Peyer's patch (tissue), 4 donors: Measurements from ENCODE around the gene EID2B. TPM values are rescaled to one million over a fixed set of nuclear protein-coding genes. Genes with fewer than 3 reads are reported as not detected.

Experiments used
- DNase-seq, 3 donors: peaks; one replicate each; pipeline ENCODE4 v3.0.0-alpha.2; 2017 to 2019
- H3K27ac ChIP-seq, 4 donors: fragments of 200-600 bp; sonication (generic); one replicate each; pipeline ENCODE4 v1.5.1; 2016 to 2019
- H3K27me3 ChIP-seq, 2 donors: fragments of 200-600 bp; sonication (generic); one replicate each; pipeline ENCODE4 v1.5.1; 2019
- H3K36me3 ChIP-seq, 3 donors: fragments of 200-600 bp; sonication (generic); one replicate each; pipeline ENCODE4 v1.5.1; 2016 to 2019
- H3K4me1 ChIP-seq, 4 donors: fragments of 200-600 bp; sonication (generic); one replicate each; pipeline ENCODE4 v1.5.1; 2016 to 2019
- H3K4me3 ChIP-seq, 4 donors: fragments of 200-600 bp; sonication (generic); 1 replicate in 3 of 4; 2 replicates in 1 of 4; pipeline ENCODE4 v1.5.1; 2016 to 2019; ENCODE audit warnings: mild to moderate bottlenecking in 1 of 4
- H3K9me3 ChIP-seq, 4 donors: fragments of 200-600 bp; sonication (generic); one replicate each; pipeline ENCODE4 v1.5.1; 2016 to 2019; ENCODE audit warnings: mild to moderate bottlenecking in 1 of 4
- POLR2A ChIP-seq, 2 donors: fragments of 450-650 bp; IDR thresholded peaks; one replicate each; pipeline ENCODE4 v1.5.1; 2017; ENCODE audit warnings: antibody characterized with exemption in 2 of 2, mild to moderate bottlenecking in 2 of 2, moderate library complexity in 2 of 2
- total RNA-seq, 4 donors: library from RNA; depleted of rRNA; stranded (reverse); fragments of >200 nt; gene quantifications; one replicate each; pipeline ENCODE4 v1.1.0, GENCODE V29; 2016
- TF ChIP-seq, protein P1 (sequence below), 6 experiments: fragments of 450-650 bp in 4 of 6; fragments of 200-600 bp in 2 of 6; sonication (generic) in 1 of 6; IDR thresholded peaks; one replicate each; pipeline ENCODE4 v1.5.1; 2017 to 2019; ENCODE audit warnings: antibody characterized with exemption in 6 of 6, mild to moderate bottlenecking in 3 of 6, moderate library complexity in 1 of 6

EID2B gene
- total RNA-seq, 4 donors from 2014 or later: 0.35 to 1.7 (median 1.1) TPM; not detected in 1

DNA sequence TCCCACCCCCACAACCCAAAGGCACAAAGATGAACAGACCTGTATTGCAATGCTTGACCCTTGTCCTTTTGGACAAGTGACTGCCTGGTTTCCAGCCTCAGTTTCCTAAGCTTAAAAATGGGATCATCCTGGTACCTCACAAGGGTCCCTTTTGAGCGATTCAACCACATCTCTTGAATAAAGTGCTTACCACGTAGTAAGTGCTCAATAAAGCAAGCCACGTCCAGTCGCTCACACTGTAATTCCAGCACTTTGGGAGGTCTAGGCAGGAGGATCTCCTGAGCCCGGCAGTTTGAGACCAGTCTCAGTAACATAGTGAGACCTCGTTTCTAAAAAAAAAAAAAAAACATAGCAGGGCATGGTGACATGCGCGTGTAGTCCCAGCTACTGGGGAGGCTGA is 32.7 kb downstream of the EID2B start:
- DNase-seq: no peak
- Histone ChIP-seq H3K27ac (no peak overlapping the region), H3K4me3 (no peak overlapping the region), H3K27me3 (peaks cover 0 to 17% of the 10 kb centered on the region in 2 donors), H3K36me3 (no peaks in the 10 kb centered on the region), H3K9me3 (no peaks in the 10 kb centered on the region), H3K4me1 (peaks cover 0 to 26% (median 15%) of the 10 kb centered on the region in 4 donors)
- TF ChIP-seq POLR2A (IDR thresholded peaks at IDR 0.05): no peak
- TF ChIP-seq, protein P1, sequence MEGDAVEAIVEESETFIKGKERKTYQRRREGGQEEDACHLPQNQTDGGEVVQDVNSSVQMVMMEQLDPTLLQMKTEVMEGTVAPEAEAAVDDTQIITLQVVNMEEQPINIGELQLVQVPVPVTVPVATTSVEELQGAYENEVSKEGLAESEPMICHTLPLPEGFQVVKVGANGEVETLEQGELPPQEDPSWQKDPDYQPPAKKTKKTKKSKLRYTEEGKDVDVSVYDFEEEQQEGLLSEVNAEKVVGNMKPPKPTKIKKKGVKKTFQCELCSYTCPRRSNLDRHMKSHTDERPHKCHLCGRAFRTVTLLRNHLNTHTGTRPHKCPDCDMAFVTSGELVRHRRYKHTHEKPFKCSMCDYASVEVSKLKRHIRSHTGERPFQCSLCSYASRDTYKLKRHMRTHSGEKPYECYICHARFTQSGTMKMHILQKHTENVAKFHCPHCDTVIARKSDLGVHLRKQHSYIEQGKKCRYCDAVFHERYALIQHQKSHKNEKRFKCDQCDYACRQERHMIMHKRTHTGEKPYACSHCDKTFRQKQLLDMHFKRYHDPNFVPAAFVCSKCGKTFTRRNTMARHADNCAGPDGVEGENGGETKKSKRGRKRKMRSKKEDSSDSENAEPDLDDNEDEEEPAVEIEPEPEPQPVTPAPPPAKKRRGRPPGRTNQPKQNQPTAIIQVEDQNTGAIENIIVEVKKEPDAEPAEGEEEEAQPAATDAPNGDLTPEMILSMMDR (IDR thresholded peaks at IDR 0.05): no peak

- no peaks in the 10 kb centered on the region for H3K9me3 ChIP-seq
- no peak for DNase-seq
- peaks cover 0 to 26% (median 15%) of the 10 kb centered on the region in 4 donors for H3K4me1 ChIP-seq
- peak within 1 kb of the TSS in 3 of 4 donors; percentile 7 to 33 (median 21) for H3K4me3 ChIP-seq
- TF ChIP-seq POLR2A (IDR thresholded peaks at IDR 0.05): no peak
- TF ChIP-seq, protein P1 (IDR thresholded peaks at IDR 0.05): no peak
- no peak within 1 kb of the TSS for H3K27ac ChIP-seq
- H3K36me3 ChIP-seq: no peaks in the 10 kb centered on the region
- H3K27me3 ChIP-seq: peaks cover 0 to 17% of the 10 kb centered on the region in 2 donors
These were observed 33.6 kb downstream of the EID2B start, which contains the start of gene DLL3 for GRCh38 chr19:39498798-39499642. DLL3 (plus strand) TSS chr19:39498947; CDS start chr19:39498975, 28 bp downstream.

DNA sequence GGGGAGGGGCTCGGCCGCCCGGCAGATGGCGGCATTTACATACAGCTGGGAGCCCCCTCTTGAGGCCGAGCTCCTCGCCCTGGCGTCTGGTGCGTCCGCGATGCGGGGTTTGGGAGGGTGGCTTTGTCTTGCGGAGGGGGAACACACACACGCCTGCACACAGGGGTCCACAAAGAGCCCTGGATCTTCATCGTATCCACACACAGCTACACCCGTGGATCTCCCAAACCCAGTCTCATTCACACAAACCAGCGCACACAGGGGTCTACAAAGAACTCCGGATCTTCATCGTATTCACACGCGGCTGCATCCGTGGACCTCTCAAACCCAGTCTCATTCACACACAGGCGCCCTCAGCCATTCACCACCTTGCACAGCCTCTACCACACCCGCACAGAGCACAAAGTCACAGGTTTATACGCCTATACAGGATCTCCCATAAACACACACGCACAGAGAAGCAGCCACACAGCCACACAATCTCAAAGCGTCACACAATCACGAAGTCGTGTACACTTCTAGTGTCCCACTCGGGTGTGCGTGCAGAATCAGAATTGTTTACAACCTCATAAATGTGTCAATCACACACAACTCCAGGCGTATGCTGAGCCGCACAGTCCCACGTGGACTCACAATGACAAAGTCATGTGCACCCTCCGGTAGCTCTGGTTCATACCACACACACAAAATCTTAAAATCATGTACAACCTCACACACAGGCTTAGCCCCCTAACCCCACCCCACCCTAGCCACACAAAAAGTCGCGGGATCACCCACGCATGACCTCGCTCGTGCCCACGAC is 34.5 kb downstream of the EID2B start:
- Histone ChIP-seq H3K4me3 (peak overlapping the region in 3 of 4 donors; percentile 7 to 33 (median 21)), H3K9me3 (no peaks in the 10 kb centered on the region), H3K27ac (no peak overlapping the region), H3K36me3 (no peaks in the 10 kb centered on the region), H3K27me3 (peaks cover 0 to 17% of the 10 kb centered on the region in 2 donors), H3K4me1 (peaks cover 0 to 26% (median 15%) of the 10 kb centered on the region in 4 donors)
- no peak for TF ChIP-seq POLR2A (IDR thresholded peaks at IDR 0.05)
- TF ChIP-seq, protein P1 (IDR thresholded peaks at IDR 0.05): peak in 4 of 6 experiments; percentile 6 to 32 (median 10)
- peak; percentile 46 to 66 (median 55) for DNase-seq

GRCh38 chr19:39497701-39497995 is 35.0 kb downstream of the EID2B start:
- Histone ChIP-seq H3K36me3 (no peaks in the 10 kb centered on the region), H3K9me3 (no peaks in the 10 kb centered on the region), H3K27ac (no peak overlapping the region), H3K4me3 (peak overlapping the region in 2 of 4 donors; percentile 7 to 33), H3K4me1 (peaks cover 0 to 21% (median 15%) of the 10 kb centered on the region in 4 donors), H3K27me3 (peaks cover 0 to 17% of the 10 kb centered on the region in 2 donors)
- DNase-seq: no peak
- TF ChIP-seq, protein P1 (IDR thresholded peaks at IDR 0.05): no peak
- no peak for TF ChIP-seq POLR2A (IDR thresholded peaks at IDR 0.05)

- no peak overlapping the region for H3K27ac ChIP-seq
- H3K27me3 ChIP-seq: peaks cover 0 to 17% of the 10 kb centered on the region in 2 donors
- no peak overlapping the region for H3K4me3 ChIP-seq
- TF ChIP-seq, protein P1 (IDR thresholded peaks at IDR 0.05): no peak
- no peak for TF ChIP-seq POLR2A (IDR thresholded peaks at IDR 0.05)
- DNase-seq: no peak
- H3K4me1 ChIP-seq: peaks cover 0 to 19% (median 15%) of the 10 kb centered on the region in 4 donors
- H3K36me3 ChIP-seq: peaks cover 0 to 5% (median 0%) of the 10 kb centered on the region in 3 donors
- H3K9me3 ChIP-seq: no peaks in the 10 kb centered on the region
These were observed 36.6 kb downstream of the EID2B start for GRCh38 chr19:39496063-39496462.
